Measurements from ENCODE around the gene SAMD14.
A peak's percentile ranks its signal among the peaks of the same experiment; 100 is the strongest.

SAMD14 gene

GRCh38 chr17:50151937-50152547 lies 22.1 kb upstream of the SAMD14 start:
- WGBS (ENCODE audit: insufficient coverage), result 1% methylated on average over 12 of the region's 12 CpGs
- POLR2A ChIA-PET, result interaction anchor here (1.6 kb wide), 1 partner anchor 12 kb away, joined by 6 read pairs; no protein-coding TSS in a partner anchor

GRCh38 chr17:50151041-50151936 lies 21.3 kb upstream of the SAMD14 start:
- DNase-seq, result peak; percentile 90 to 95 (median 93)
- Histone ChIP-seq H3K27ac (ENCODE audit: insufficient read depth in 1 of 2, low read depth in 1 of 2, low read length in 2 of 2, poor library complexity in 1 of 2, severe bottlenecking in 2 of 2) (peak overlapping the region in 1 of 2 experiments; percentile 79), H3K9me3 (ENCODE audit: control extremely low read depth in 1 of 5, control insufficient read depth in 4 of 5, insufficient read depth in 2 of 5, low read depth in 1 of 5, low read length in 4 of 5) (no peaks in the 10 kb centered on the region), H3K4me3 (ENCODE audit: control insufficient read depth in 1 of 7, extremely low read depth in 1 of 7, insufficient read depth in 4 of 7, low read depth in 2 of 7, low read length in 6 of 7) (peak overlapping the region; percentile 56 to 88 (median 82)), H3K36me3 (ENCODE audit: control insufficient read depth in 4 of 4, insufficient read depth in 4 of 4, low read length in 3 of 4) (peaks cover 0 to 10% (median 0%) of the 10 kb centered on the region in 4 experiments), H3K27me3 (replicated peaks in 2 of 5; ENCODE audit: control insufficient read depth in 4 of 5, insufficient read depth in 5 of 5, low read length in 4 of 5) (no peaks in the 10 kb centered on the region), H3K4me1 (ENCODE audit: control extremely low read depth in 1 of 4, control insufficient read depth in 4 of 4, insufficient read depth in 4 of 4, low read length in 3 of 4) (peaks cover 6 to 80% (median 70%) of the 10 kb centered on the region in 4 experiments)
- 0% methylated on average over 28 of the region's 40 CpGs for WGBS (ENCODE audit: insufficient coverage)
- ChIA-PET CTCF (interaction anchor here (0.5 to 6.5 kb wide), 13 partner anchors 10 to 146 kb away, joined by 3 to 82 read pairs (median 7); partner anchors contain the start of gene PDK2), POLR2A (interaction anchor here (0.9 to 1.6 kb wide), 2 partner anchors 10 to 11 kb away, joined by 3 to 6 read pairs; no protein-coding TSS in a partner anchor)

More at GRCh38 chr17:50151937-50152547, 22.1 kb upstream of the SAMD14 start:
- no peaks in the 10 kb centered on the region for H3K9me3 ChIP-seq (ENCODE audit: control extremely low read depth in 1 of 5, control insufficient read depth in 4 of 5, insufficient read depth in 2 of 5, low read depth in 1 of 5, low read length in 4 of 5)
- H3K4me3 ChIP-seq (ENCODE audit: control insufficient read depth in 1 of 7, extremely low read depth in 1 of 7, insufficient read depth in 4 of 7, low read depth in 2 of 7, low read length in 6 of 7), result peak overlapping the region in 5 of 7 experiments; percentile 42 to 86 (median 82)
- CTCF ChIA-PET, result interaction anchor here (0.8 to 6.5 kb wide), 11 partner anchors 9 to 145 kb away, joined by 3 to 82 read pairs (median 7); partner anchors contain the start of gene PDK2
- peaks cover 0 to 2% (median 0%) of the 10 kb centered on the region in 4 experiments for H3K36me3 ChIP-seq (ENCODE audit: control insufficient read depth in 4 of 4, insufficient read depth in 4 of 4, low read length in 3 of 4)
- H3K27ac ChIP-seq (ENCODE audit: insufficient read depth in 1 of 2, low read depth in 1 of 2, low read length in 2 of 2, poor library complexity in 1 of 2, severe bottlenecking in 2 of 2), result peak overlapping the region in 1 of 2 experiments; percentile 36
- H3K4me1 ChIP-seq (ENCODE audit: control extremely low read depth in 1 of 4, control insufficient read depth in 4 of 4, insufficient read depth in 4 of 4, low read length in 3 of 4), result peaks cover 6 to 73% (median 63%) of the 10 kb centered on the region in 4 experiments
- DNase-seq, result peak in 2 of 3 donors; percentile 64 to 78
- H3K27me3 ChIP-seq (replicated peaks in 2 of 5; ENCODE audit: control insufficient read depth in 4 of 5, insufficient read depth in 5 of 5, low read length in 4 of 5), result no peaks in the 10 kb centered on the region

- H3K36me3 ChIP-seq (ENCODE audit: control insufficient read depth in 4 of 4, insufficient read depth in 4 of 4, low read length in 3 of 4), result peaks cover 0 to 14% (median under 1%) of the 10 kb centered on the region in 4 experiments
- no peaks in the 10 kb centered on the region for H3K9me3 ChIP-seq (ENCODE audit: control extremely low read depth in 1 of 5, control insufficient read depth in 4 of 5, insufficient read depth in 2 of 5, low read depth in 1 of 5, low read length in 4 of 5)
- ChIA-PET POLR2A (interaction anchor here (0.6 to 2.7 kb wide), 4 partner anchors 10 to 148 kb away, joined by 3 to 13 read pairs (median 5); no protein-coding TSS in a partner anchor), CTCF (interaction anchor here (0.5 to 6.5 kb wide), 8 partner anchors 10 to 146 kb away, joined by 3 to 82 read pairs (median 4); partner anchors contain the start of gene PDK2)
- H3K27me3 ChIP-seq (replicated peaks in 2 of 5; ENCODE audit: control insufficient read depth in 4 of 5, insufficient read depth in 5 of 5, low read length in 4 of 5), result no peaks in the 10 kb centered on the region
- 0% methylated on average over 24 of the region's 69 CpGs for WGBS (ENCODE audit: insufficient coverage)
- H3K27ac ChIP-seq (ENCODE audit: insufficient read depth in 1 of 2, low read depth in 1 of 2, low read length in 2 of 2, poor library complexity in 1 of 2, severe bottlenecking in 2 of 2), result peak within 1 kb of the TSS; percentile 15 to 79
- H3K4me1 ChIP-seq (ENCODE audit: control extremely low read depth in 1 of 4, control insufficient read depth in 4 of 4, insufficient read depth in 4 of 4, low read length in 3 of 4), result peaks cover 6 to 84% (median 77%) of the 10 kb centered on the region in 4 experiments
- peak in 1 of 3 donors; percentile 39 for DNase-seq
- peak within 1 kb of the TSS; percentile 72 to 88 (median 82) for H3K4me3 ChIP-seq (ENCODE audit: control insufficient read depth in 1 of 7, extremely low read depth in 1 of 7, insufficient read depth in 4 of 7, low read depth in 2 of 7, low read length in 6 of 7)
These were observed 20.5 kb upstream of the SAMD14 start, which contains the start of gene PPP1R9B for GRCh38 chr17:50150354-50151040. PPP1R9B (minus strand) TSS chr17:50150677; CDS start chr17:50150513, 164 bp downstream.

- POLR2A ChIA-PET, result interaction anchor here (0.6 to 2.7 kb wide), 3 partner anchors 10 to 149 kb away, joined by 3 to 13 read pairs (median 4); no protein-coding TSS in a partner anchor
- peak in 2 of 3 donors; percentile 60 to 72 for DNase-seq
These were observed 19.7 kb upstream of the SAMD14 start for GRCh38 chr17:50149417-50150353.

GRCh38 chr17:50149091-50149416 lies 19.1 kb upstream of the SAMD14 start:
- Histone ChIP-seq H3K27me3 (replicated peaks in 2 of 5; ENCODE audit: control insufficient read depth in 4 of 5, insufficient read depth in 5 of 5, low read length in 4 of 5) (no peaks in the 10 kb centered on the region), H3K36me3 (ENCODE audit: control insufficient read depth in 4 of 4, insufficient read depth in 4 of 4, low read length in 3 of 4) (peaks cover 2 to 28% (median 12%) of the 10 kb centered on the region in 4 experiments), H3K27ac (ENCODE audit: insufficient read depth in 1 of 2, low read depth in 1 of 2, low read length in 2 of 2, poor library complexity in 1 of 2, severe bottlenecking in 2 of 2) (peak overlapping the region in 1 of 2 experiments; percentile 66), H3K4me1 (ENCODE audit: control extremely low read depth in 1 of 4, control insufficient read depth in 4 of 4, insufficient read depth in 4 of 4, low read length in 3 of 4) (peaks cover 4 to 82% (median 75%) of the 10 kb centered on the region in 4 experiments), H3K9me3 (ENCODE audit: control extremely low read depth in 1 of 5, control insufficient read depth in 4 of 5, insufficient read depth in 2 of 5, low read depth in 1 of 5, low read length in 4 of 5) (no peaks in the 10 kb centered on the region), H3K4me3 (ENCODE audit: control insufficient read depth in 1 of 7, extremely low read depth in 1 of 7, insufficient read depth in 4 of 7, low read depth in 2 of 7, low read length in 6 of 7) (peak overlapping the region; percentile 72 to 88 (median 82))
- DNase-seq, result no peak
- CTCF ChIA-PET, result interaction anchor here (1.2 to 6.5 kb wide), 8 partner anchors 9 to 54 kb away, joined by 3 to 82 read pairs (median 4); partner anchors contain the start of gene PDK2
- WGBS (ENCODE audit: insufficient coverage), result 0% methylated on average over 25 of the region's 30 CpGs
- POLR2A ChIA-PET, result interaction anchor here (1.0 to 2.7 kb wide), 2 partner anchors 9 to 12 kb away, joined by 3 to 13 read pairs; no protein-coding TSS in a partner anchor

More at GRCh38 chr17:50149417-50150353, 19.7 kb upstream of the SAMD14 start:
- CTCF ChIA-PET, result interaction anchor here (1.2 to 6.5 kb wide), 4 partner anchors 9 to 55 kb away, joined by 3 to 82 read pairs (median 26); partner anchors contain the start of gene PDK2
- Histone ChIP-seq H3K4me3 (ENCODE audit: control insufficient read depth in 1 of 7, extremely low read depth in 1 of 7, insufficient read depth in 4 of 7, low read depth in 2 of 7, low read length in 6 of 7) (peak overlapping the region; percentile 72 to 88 (median 82)), H3K27me3 (replicated peaks in 2 of 5; ENCODE audit: control insufficient read depth in 4 of 5, insufficient read depth in 5 of 5, low read length in 4 of 5) (no peaks in the 10 kb centered on the region), H3K36me3 (ENCODE audit: control insufficient read depth in 4 of 4, insufficient read depth in 4 of 4, low read length in 3 of 4) (peaks cover 0 to 22% (median 6%) of the 10 kb centered on the region in 4 experiments), H3K27ac (ENCODE audit: insufficient read depth in 1 of 2, low read depth in 1 of 2, low read length in 2 of 2, poor library complexity in 1 of 2, severe bottlenecking in 2 of 2) (peak overlapping the region in 1 of 2 experiments; percentile 79), H3K4me1 (ENCODE audit: control extremely low read depth in 1 of 4, control insufficient read depth in 4 of 4, insufficient read depth in 4 of 4, low read length in 3 of 4) (peaks cover 4 to 84% (median 78%) of the 10 kb centered on the region in 4 experiments), H3K9me3 (ENCODE audit: control extremely low read depth in 1 of 5, control insufficient read depth in 4 of 5, insufficient read depth in 2 of 5, low read depth in 1 of 5, low read length in 4 of 5) (no peaks in the 10 kb centered on the region)
- WGBS (ENCODE audit: insufficient coverage), result under 1% methylated on average over 114 of the region's 123 CpGs
